Stimulated activated naive CD4-positive, alpha-beta T cell (primary cell): Measurements from ENCODE around the gene MVB12B.

Experiments
- DNase-seq, 6 experiments: peaks; one replicate each; lab custom pipeline; 2025; lab: John Stamatoyannopoulos, UW

MVB12B gene

GRCh38 chr9:126303488-126303887 is 23.1 kb upstream of the MVB12B start:
- no peak for DNase-seq

DNA sequence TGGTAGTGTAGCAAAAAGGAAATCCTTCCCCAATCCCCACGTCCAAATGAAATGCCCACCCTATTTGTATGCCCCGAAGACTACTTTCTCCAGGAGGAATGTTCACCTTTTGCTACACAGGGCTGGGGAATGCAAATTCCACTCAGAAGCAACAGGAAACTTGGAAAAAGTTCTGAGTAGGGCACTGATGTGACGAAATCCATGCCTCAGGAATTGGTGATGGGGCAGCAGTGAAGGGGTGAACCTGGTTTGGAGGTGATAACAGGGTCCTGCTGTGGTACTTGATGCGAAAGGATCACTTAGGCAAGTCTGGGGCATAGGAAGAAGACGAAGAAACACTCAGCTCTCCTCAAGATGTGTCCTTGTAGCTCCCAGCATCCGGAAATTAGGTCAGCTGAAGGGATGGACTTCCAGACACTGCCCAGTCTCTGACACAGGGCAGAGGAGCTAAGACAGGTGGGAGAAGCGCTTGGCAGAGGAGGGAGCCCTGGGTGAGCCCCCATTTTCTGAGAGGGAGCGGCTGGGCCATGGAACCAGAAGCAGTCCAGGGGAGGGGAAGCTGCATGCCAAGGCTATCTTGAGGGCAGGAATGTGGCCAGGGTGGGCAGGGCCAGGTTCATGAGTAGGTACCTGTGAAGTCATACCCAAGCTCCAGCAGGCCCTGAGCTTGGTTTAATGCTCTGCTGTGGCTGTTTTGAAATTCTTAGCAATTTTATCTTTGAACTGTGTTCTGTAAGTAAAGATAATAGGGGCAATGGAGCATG is 22.2 kb upstream of the MVB12B start:
- DNase-seq = no peak

DNA sequence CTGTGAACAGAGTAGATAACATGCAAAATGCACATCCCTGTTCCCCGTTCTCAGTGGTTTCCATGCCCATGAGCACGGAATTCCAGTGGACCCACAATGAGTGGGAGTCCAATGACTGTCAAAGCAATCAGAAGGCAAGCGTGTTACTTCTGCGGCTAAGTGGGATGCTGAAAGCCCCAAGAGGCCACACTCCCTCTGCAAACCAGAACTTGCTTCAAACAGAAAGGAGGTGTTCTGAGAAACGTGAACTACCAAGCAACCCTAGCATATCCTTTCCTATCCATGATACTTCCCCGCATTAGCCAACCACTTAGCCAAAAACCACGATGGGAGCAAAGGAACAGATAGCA is 21.7 kb upstream of the MVB12B start:
- DNase-seq = no peak

DNA sequence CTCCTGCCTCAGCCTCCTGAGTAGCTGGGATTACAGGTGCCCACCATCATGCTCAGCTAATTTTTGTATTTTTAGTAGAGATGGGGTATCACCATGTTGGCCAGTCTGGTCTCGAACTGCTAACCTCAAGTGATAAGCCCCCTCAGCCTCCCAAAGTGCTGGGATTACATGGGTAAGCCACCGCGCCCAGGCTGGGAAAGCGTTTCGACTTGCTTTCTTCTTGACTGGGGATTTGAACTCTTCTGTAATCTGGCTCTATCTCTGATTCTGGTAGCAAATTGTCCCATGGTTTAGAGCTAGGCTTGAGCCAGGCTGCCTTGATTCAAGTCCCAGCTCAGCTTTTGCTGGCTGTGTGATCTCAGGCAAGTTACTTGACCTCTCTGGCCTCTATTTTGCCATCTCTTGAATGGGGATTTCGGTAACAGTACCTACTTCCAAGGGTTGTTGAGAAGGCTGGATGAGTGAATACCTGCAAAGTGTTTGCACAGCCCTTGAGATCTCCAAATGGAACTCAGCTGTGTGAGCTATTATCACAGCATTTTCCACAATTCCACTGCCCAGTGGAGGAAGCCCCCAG is 20.5 kb upstream of the MVB12B start:
- DNase-seq = no peak

DNA sequence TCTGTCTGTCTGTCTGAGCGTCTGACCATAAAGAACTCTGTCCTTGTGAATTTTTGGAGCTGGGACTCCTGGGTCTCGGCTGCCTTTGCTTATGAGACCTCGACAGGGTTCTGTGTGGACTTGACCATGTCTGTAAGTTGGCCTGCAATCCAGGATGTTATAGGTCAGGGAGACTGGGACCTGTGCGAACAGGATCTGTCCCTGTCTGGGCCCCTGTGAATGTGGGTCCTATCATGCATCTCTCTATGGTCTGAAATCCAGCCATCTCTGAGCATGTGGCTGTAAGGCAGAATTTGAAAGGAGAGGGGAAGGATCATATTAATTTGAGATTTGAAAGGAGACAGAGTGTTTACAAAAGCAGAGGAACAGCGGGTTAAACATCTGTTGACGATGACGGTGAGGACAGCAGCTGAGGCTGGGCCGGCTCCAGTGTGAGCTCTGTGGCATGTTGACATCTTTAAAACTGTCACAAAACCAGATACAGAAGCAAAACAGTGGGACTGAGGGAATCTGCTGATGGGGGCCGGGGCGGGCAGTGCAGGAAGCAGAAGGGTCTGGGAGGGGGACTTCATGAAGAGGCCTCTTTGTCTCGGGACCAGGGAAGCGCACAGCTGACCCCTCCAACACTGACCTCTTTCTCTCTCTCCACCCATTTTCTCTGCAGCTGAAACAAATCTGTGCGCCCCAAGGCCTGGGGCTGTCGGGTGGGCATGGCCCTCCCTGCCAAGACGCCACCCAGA is 19.1 kb upstream of the MVB12B start:
- DNase-seq = no peak

- DNase-seq = no peak
These were observed 17.0 kb upstream of the MVB12B start for GRCh38 chr9:126309427-126310189.

DNA sequence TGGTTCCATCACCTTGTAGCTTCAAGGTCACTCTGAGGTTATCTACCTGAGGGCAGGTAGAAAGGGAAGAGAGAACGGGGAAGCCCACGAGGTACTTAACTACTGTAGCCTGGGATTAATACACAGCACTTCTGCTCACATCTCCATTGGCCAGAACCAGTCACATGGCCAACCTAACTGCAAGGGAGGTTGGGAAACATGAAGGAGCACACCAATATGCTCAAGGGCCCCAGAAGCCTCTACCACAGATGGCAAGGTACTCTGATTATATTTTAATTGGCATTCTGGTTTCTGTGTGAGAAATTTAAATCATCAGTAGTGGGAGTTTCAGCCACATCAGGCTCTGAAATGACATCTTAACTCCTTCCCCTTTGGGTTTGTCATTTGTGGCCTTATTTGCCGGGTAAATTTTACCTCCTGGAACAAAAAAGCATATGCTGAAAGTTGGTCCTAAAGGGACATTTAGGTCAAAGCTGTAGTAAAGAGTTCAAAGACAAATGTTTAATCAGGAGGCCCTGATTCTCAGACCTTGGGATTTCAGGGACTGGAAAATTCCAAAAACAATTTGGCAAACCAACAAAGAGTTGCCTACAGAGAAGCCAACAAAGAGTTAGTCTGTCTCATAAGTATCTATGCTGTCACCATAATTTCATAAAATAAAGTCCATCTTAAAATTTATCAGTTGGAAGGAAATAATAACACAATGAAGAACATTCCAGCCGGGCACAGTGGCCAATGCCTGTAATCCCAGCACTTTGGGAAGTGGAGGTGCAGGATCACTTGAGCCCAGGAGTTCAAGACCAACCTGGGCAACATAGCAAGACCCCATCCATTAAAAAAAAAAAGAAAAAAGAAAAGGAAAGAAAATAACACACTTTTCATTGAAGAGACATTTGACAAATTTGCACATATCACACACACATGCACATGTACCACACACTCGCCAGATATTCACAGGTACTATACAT is 13.8 kb upstream of the MVB12B start:
- DNase-seq = no peak

DNA sequence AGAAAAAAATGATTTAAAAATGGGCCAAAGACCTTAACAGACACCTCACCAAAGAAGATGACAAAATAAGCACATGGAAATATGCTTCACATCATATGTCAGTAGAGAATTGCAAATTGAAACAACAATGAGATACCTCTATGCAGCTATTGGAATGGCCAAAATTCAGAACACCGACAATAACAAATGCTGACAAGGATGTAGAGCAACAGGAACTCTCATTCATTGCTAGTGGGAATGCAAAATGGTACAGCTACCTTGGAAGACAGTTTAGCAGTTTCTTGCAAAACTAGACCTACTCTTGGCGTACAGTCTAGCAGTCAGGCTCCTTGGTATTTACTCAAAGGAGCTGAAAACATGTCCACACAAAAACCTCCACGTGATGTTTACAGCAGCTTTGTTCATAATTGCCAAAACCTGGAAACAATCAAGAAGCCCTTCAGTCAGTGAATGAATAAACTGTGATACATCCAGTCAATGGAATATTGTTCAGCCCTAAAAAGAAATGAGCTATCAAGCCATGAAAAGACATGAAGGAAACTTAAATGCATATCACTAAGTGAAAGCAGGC is 10.5 kb upstream of the MVB12B start:
- no peak for DNase-seq

- DNase-seq = peak; percentile 9 to 56 (median 30)
These were observed 9.1 kb upstream of the MVB12B start for GRCh38 chr9:126317513-126317912.

DNA sequence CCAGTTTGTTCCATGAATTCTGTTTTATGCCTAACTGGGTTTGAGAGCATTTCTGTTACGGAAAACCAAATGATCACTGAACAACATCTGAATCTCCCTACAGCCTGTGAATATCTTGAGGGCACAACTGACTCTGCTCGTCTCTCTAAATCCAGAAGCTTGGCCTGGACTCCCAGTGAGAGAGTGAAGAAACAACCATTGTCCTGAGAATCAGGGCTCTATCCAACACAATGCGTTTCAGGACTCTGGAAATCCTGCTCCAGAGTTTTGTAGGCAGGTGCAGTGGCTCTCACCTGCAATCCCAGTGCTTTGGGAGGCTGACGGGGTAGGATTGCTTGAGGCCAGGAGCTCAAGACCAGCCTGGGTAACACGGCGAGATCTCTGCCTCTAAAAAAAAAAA is 7.8 kb upstream of the MVB12B start:
- no peak for DNase-seq

DNA sequence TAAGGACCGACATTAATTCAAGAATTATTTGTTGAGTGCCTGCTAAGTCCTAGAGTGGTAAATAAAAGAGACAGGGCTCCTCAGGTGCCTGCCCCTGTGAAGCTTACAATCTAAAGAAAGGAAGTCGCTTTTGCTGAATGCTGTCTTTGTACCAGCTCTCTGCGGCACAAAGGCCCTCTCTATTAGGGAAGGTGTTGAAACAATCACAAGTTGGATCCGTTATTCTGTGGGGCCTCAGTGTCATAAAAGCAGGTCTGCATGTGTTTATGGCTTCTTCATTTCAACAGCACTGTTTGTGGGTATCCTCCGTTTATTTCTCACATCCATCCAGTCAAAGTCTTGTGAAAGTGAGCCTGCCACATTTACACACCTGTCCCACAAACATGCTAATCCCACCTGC is 7.0 kb upstream of the MVB12B start:
- no peak for DNase-seq

DNA sequence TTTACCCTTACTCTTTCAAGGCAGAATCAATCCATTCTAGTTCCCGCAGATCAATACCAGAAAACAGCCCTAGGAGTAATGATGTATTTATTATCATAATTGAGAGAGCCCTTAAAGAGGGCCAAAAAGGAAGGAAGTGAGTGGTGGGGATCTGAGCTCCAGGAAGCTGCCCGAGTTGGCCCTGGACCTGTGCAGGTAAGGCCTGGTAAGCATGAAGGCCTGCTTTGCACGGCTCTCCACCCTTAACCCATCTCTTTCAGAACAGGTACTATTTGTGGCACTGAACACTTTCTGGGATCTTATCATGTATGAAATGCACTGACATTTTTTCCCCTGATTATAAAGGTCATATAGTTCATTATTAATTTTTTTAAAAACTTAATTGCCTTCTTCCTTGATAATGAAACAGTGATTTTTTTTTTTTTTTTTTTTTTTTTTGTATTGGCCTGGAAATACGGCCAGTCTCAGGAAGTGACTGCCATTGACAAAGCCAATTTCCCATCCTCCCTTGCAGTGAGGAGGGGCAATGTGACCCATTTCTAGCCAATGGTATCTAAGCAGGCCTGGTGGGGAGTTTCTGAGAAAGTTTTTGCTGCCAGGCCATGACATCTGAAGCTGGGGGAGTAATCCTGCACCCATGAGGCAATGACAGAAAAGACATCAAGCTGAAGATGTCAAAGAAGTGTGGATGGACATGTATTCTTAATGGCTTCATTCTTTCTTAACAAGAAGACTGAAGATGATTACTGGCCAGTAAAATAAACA is 6.3 kb upstream of the MVB12B start:
- no peak for DNase-seq

GRCh38 chr9:126321742-126322141 is 4.9 kb upstream of the MVB12B start:
- no peak for DNase-seq

- DNase-seq = no peak
These were observed 808 bp upstream of the MVB12B start for GRCh38 chr9:126325821-126326220.

DNA sequence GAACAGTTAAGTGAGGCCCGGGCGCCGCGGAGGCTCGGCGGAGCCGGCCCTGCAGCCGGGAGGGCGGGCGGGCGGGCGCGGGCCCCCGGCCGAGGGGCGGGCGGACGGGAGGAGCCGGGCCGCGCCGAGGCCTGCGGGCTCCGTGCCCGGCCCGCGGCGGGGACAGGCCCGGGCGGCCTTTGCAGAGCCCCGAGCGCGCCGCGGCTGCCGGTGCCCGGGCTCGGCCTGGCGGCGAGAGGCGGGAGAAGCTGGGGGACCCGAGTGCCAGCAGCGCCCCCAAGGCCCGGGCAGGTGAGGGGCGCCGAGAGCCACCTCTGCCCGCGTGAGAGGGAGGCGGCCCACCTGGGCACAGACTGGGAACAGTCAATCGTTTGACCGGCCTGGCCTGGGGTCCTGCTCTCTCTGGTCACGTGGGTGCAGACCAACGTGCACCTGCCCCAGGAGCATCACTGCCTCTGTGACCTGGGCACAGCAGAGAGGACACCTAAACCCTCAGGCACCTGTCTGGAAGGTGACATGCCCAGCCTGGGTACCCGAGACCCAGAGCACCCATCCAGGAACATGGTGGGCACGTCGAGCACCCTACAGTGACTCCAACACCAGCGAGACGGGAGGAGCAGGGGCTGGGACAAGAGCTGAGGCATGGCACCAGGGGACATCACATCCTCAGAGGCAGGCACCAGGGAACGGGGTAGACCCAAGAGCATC is 531 bp downstream of the MVB12B start:
- peak in 4 of 6 experiments; percentile 14 to 37 (median 30) for DNase-seq

DNA sequence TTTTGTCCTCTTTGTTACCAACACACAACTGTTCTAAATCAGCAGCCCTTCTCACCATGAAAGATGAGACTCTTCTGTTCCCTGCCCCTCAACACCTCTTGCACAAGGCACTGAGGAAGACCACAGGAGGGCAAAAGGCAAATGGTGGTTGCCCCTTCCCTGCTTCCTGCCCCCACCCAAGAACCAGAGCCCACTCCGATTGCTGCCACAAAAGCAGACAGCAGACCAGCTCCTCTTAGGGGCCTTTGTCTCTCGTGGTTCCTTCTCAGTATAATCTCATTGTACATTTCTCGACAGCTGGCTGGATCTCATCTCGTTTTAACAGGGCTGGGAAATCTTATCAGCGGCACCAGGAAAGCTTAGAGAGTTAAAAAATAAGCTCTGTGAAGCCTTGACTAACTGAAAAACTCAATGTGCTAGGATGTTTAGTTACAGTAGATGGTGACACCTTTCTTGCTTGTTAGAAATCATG is 1.1 kb downstream of the MVB12B start:
- no peak for DNase-seq

DNA sequence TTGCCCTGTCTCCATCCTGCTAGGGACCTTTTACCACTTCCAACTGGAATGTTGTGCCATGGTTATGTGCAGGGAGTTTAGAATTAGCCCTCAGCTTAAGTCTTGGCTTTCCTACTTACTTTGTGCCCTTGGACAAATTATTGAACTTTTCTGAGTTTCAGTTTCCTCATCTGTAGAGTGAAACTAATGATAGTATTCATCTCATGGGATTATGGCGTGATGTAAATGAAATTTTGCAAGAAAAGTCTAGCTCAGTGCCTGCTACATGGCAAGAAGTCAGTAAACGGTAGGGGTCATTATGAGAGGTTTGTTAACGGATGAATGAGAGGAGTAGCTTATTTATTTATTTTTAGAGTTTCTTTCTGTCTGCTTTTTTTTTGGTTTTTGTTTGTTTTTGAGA is 1.8 kb downstream of the MVB12B start:
- no peak for DNase-seq

DNA sequence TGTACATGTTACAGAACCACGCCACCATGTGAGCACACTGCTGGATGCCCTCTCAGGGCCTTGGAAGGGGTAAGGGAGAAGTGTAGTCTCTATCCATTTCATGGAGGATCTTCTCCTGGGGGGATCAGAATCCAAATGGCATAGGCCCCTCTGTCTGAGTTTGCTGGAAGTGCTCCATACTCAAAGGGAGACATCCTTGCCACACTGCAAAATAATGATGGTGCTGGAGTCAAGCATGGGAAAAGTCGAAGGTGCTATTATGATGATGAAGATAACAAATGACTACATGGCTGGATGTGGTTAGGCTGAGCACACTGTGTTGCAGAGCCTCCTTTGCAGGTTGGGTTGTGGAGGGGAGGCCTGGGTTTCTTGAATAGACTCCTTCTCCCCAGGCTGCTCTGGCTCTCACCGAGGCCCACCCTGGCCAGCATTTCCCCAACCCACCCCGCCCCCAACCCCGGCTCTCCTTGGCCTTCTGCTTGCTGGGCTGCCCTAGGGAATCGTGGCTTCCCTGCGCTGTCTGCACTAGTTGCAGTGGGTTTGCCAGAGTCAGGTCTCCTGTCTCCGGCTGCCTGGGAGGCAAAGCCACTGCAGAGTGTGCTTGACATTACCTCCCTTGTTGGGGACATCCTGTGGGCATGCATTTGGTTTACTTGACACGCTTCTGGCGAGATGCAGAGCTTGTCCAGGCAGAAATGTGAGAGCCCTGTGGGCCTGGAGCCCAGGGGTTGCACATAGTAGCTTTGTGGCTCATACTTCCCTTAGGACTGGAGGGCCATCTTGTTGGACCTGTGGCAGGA is 3.0 kb downstream of the MVB12B start:
- no peak for DNase-seq

GRCh38 chr9:126330536-126330935 is 3.9 kb downstream of the MVB12B start:
- DNase-seq = no peak
